NCI-H526 treated with DMSO at 0.1 percent for 48 hours (cell line): ENCODE results near the gene DNAH17.
A peak's percentile ranks its signal among the peaks of the same experiment; 100 is the strongest.

Experiments
- DNase-seq: peaks from one replicate; lab custom pipeline; 2025; lab: John Stamatoyannopoulos, UW

Gene DNAH17

GRCh38 chr17:78575340-78575739 is 1.9 kb downstream of the DNAH17 start:
- no peak for DNase-seq

DNA sequence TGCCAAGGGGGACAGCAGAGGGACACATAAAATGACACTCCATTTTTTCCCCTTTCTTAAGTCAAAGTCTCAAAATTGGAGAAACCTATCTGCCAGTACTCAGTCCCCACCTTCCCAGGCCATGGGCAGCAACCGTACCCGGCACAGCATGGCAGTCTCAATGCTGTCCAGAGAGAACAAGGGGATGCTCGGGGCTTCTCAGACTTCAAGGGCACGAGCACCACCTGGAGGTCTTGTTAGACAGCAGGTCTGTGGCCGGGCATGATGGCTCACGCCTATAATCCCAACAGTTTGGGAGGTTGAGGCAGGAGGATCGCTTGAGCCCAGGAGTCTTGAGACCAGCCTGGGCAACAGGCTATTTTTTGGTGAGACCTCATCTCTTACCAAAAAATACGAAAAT is 3.2 kb downstream of the DNAH17 start:
- DNase-seq, result no peak

GRCh38 chr17:78572239-78573205 is 4.7 kb downstream of the DNAH17 start:
- DNase-seq, result no peak

GRCh38 chr17:78571329-78571728 is 5.9 kb downstream of the DNAH17 start:
- no peak for DNase-seq

GRCh38 chr17:78568494-78569115 is 8.6 kb downstream of the DNAH17 start:
- DNase-seq, result no peak

- DNase-seq, result no peak
Observed at GRCh38 chr17:78567991-78568390, 9.2 kb downstream of the DNAH17 start.

DNA sequence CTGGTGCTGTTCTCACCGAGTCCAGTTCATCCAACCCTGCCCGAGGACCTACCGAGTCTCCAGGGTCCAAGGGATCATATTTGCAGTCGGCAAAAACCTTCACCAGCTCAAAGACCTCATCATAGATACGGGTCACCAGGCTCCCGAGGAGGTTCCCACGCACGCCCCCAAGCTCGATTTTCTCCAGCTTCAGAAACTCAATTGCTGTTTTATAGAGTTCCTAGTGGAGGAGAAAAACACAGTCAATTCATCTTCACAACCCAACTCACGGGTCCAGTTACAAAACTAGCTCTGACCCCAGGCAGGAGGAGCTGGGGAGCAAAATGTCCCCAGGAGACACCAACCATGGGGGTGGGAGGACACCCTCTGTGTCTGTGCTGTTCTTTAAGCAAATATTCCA is 10.2 kb downstream of the DNAH17 start:
- no peak for DNase-seq

DNA sequence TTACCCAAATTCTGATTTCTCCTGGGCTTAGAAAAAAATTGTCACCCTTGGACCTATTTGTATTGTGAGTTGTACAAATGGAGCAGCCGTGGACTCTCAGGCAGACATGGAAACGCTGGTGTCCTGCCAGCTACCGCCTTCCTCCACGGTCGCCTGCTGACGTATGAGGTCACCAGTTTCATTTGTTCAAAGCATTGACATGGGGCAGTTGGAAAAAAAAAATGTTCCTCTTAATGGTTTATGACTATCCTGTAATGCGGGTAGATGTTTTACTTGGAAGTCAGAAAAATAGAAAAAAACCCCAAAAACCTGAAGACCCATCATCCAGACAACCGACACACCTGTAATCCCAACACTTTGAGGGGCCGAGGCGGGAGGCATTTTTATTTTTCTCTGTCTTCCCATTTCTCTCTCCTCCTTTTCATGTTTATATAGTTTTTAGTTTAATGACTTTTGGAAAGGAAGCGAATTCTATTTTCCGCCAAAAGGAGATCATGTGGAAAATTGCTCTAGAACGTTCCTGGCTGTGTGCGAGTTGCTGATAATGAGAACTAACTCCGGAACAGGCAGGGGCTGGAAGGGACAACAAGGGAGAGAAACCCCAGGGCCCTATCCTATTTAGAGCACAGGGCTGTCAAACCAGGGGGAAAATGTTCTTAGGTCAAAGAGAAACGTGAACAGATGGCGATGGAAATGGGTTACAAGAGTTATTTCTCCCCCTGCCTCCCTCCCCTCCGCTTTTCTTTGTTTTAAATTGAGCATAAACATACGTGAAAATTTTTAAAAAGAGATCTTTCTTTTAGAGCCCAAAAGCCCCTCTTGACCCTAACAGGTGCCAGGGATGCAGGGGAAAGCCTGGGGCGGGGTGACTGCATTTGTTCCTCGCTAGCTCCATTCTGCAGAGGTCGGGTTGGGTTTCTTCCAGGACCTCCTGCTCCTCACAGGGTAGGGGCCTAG is 13.7 kb downstream of the DNAH17 start:
- DNase-seq, result no peak

- no peak for DNase-seq
Observed at GRCh38 chr17:78562734-78563133, 14.5 kb downstream of the DNAH17 start.

DNA sequence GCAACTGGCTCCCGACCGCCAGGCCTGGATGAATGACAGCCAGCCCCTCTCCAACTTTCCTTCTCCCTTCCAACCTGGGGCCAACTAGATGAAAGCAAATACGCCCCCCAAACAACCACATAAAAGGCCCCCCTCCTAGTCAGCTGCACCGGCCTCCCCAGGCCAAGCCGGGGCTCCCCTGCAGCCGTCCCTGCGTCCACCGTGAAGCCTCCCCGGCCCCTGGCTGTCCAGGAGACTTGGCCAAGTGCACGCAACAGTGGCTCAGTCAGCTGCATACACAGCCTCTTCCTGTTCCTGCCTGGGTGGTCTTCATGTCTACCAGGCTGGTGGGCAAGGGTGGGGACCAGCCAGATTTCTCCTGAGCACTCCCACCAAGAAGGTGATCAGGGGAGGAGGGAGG is 16.0 kb downstream of the DNAH17 start:
- DNase-seq, result no peak

GRCh38 chr17:78560731-78561130 is 16.5 kb downstream of the DNAH17 start:
- DNase-seq, result no peak

GRCh38 chr17:78559749-78560368 is 17.3 kb downstream of the DNAH17 start:
- DNase-seq, result no peak

- DNase-seq, result no peak
Observed at GRCh38 chr17:78558989-78559388, 18.2 kb downstream of the DNAH17 start.

DNA sequence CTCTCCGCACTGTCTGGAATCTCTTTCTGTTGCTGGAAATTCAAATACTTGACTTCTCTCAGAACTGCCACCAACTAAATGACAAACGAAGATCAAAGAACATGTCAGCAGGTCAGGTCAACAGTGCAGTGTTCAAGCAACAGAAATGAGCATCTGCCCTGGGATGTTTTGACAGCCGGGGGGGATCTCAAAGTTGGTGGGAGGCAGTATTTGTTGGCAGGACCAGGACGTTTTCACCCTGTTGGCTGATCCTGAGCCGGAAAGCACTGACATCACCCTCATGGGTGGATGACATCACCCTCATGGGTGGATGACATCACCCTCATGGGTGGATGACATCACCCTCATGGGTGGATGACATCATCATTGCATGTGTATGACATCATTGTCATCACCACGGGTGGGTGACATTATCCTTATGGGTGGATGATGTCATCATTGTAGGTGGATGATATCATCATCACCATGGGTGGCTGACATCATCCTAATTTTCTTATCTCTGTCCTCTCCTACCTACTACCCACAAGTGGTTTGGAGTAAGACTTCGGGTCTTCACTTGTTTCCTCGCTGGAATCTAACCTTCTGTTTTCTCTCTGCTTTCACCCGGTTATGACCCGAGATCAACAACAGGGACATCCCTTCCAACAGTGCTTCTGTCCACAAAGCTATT is 18.9 kb downstream of the DNAH17 start:
- no peak for DNase-seq

DNA sequence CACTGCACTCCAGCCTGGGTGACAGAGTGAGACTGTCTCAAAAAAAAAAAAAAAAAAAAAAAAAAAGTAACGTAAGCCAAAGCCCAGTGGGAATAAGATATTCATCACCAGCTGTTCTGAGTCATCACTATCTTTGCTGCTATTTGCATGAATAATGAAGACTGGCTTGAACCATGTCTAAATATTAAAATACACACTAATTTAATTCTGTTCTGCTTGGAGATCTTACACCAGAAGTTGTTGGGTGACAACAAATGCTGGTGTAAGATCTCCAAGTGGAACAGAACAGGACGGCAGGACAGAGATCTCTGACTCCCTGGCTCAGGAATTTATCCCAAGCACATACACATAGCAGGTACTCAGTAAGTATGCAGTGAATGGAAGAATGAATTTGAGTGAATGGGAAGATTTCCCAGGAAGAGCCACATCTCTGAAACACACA is 19.6 kb downstream of the DNAH17 start:
- peak; percentile 48 for DNase-seq

DNA sequence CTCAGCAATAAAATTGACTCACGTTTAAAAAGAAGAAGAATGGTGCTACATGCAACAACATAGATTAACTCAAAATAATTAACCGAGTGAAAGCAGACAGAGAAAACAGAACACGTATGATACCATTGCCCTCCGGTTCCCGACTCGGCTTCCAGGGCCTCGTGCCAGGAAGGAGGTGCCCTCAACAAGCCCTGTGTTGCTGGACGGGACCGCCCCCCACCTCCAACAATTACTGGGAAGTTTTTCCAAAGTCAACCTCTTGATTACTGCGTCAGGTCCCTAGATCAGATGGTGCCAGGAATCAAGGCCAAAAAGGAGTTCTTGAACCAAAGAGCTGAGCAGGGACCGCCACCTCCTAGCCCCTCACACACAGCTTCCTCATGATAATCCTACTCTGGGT is 20.4 kb downstream of the DNAH17 start:
- no peak for DNase-seq

- no peak for DNase-seq
Observed at GRCh38 chr17:78555746-78556401, 21.3 kb downstream of the DNAH17 start.

DNA sequence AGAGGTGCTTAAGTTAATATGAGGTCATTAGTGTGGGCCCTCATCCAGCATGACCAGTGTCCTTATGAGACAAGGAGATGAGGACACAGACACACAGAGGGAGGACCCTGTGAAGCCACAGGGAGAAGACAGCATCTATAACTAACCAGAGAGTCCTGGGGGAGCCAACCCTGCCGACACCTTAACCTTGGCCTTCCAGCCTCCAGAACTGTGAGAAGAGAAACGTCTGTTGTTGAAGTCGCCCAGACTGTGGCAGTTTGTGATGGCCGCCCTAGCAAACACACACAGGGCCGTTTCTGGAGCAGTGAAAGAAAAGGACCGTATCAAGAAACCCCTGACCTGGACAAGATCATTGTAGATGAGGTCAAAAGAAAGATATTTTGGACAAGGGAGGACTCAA is 26.7 kb downstream of the DNAH17 start:
- no peak for DNase-seq

- DNase-seq, result no peak
Observed at GRCh38 chr17:78548725-78549124, 28.5 kb downstream of the DNAH17 start.

GRCh38 chr17:78547035-78547434 is 30.2 kb downstream of the DNAH17 start:
- DNase-seq, result no peak

DNA sequence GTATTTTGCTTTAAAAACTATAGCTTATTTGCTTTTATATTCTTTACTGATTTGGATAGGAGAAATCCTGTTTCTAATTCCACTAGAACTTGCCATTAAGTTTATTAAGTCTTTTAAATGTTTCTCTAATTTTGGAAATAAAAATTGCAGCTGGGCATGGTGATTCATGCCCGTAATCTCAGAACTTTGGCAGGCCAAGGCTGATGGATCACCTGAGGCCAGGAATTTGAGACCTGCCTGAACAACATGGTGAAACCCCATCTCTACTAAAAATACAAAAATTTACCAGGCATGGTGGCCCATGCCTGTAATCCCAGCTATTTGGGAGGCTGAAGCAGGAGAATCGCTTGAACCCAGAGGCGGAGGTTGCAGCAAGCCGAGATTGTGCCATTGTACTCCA is 30.7 kb downstream of the DNAH17 start:
- no peak for DNase-seq
